ENCODE results near the gene CAPRIN2. TPM values are rescaled to one million over a fixed set of nuclear protein-coding genes. Genes with fewer than 3 reads are reported as not detected.

CAPRIN2 gene
- total and polyA plus RNA-seq, 2 of the 8 experiments (the other 6 are each of a cell fraction or from before 2014, with no cell fraction given) = 24.8 to 52.0 TPM

- H4K91ac ChIP-seq (replicated peaks; ENCODE audit: insufficient read length, low read length) = no peak overlapping the region
- H3K56ac ChIP-seq (replicated peaks; ENCODE audit: insufficient read length, low read depth, low read length) = no peak overlapping the region
- no peak overlapping the region for H2BK20ac ChIP-seq (ENCODE audit: low read length)
- H2AFZ ChIP-seq (ENCODE audit: low read length) = no peak overlapping the region
- H3K18ac ChIP-seq (ENCODE audit: extremely low read depth, low read length) = no peak overlapping the region
- no peaks in the 10 kb centered on the region for H3K36me3 ChIP-seq (ENCODE audit: control insufficient read depth in 2 of 4, insufficient read depth in 4 of 4, low read length in 3 of 4)
- H3K4ac ChIP-seq (replicated peaks; ENCODE audit: insufficient read length, low read depth, low read length) = no peak overlapping the region
- no peak overlapping the region for H3K27ac ChIP-seq (ENCODE audit: low read depth, low read length)
- POLR2A ChIA-PET (ENCODE audit: partially characterized antibody) = no interaction called here
- CTCF ChIA-PET (ENCODE audit: partially characterized antibody) = no interaction called here
- no peak overlapping the region for H3K23ac ChIP-seq (ENCODE audit: insufficient read length)
- no peaks in the 10 kb centered on the region; a peak in 1 of 7 replicates for H3K4me1 ChIP-seq (replicated peaks in 1 of 4; ENCODE audit: control insufficient read depth in 3 of 4, insufficient read depth in 4 of 4, low read length in 3 of 4)
- no peak overlapping the region for H3K9ac ChIP-seq (replicated peaks in 1 of 4; ENCODE audit: extremely low read depth in 1 of 4, low read depth in 3 of 4, low read length in 3 of 4)
- no peak overlapping the region for H3K14ac ChIP-seq (ENCODE audit: insufficient read length)
- H3K79me2 ChIP-seq (ENCODE audit: control insufficient read depth in 1 of 2, insufficient read depth in 2 of 2, low read length in 2 of 2) = no peaks in the 10 kb centered on the region
- H4K5ac ChIP-seq (ENCODE audit: insufficient read length, low read depth, low read length) = no peak overlapping the region
- no peak for FAIRE-seq
- no peak overlapping the region for H2BK12ac ChIP-seq (ENCODE audit: low read depth, low read length)
- TF ChIP-seq TEAD4 (IDR thresholded peaks at IDR 0.05; ENCODE audit: low read depth, low read length) (no peak), EZH2 (IDR thresholded peaks at IDR 0.05; ENCODE audit: low read depth, low read length, severe bottlenecking) (no peak), FOSL1 (IDR thresholded peaks at IDR 0.05; ENCODE audit: insufficient read depth, low read depth, low read length) (no peak), KDM4A (IDR thresholded peaks at IDR 0.05; ENCODE audit: low read depth, low read length, severe bottlenecking) (no peak), CHD1 (IDR thresholded peaks at IDR 0.05; ENCODE audit: low read depth, low read length) (no peak)
- no peaks in the 10 kb centered on the region for H3K27me3 ChIP-seq (replicated peaks in 1 of 4; ENCODE audit: control insufficient read depth in 3 of 4, extremely low read depth in 1 of 4, insufficient read depth in 3 of 4, low read length in 3 of 4)
- DNase-seq (ENCODE audit: low read depth in 1 of 2, low spot score in 2 of 2) = no peak
- no peak overlapping the region for H3K4me2 ChIP-seq (ENCODE audit: insufficient read depth in 1 of 2, low read depth in 2 of 2, low read length in 2 of 2)
- no peak overlapping the region for H4K8ac ChIP-seq (ENCODE audit: extremely low read depth, insufficient read depth, low read length)
- H2BK5ac ChIP-seq (ENCODE audit: low read depth, low read length) = no peak overlapping the region
- no peaks in the 10 kb centered on the region for H3K9me3 ChIP-seq (ENCODE audit: insufficient read depth in 2 of 2, low read depth in 1 of 2, low read length in 1 of 2)
- H4K20me1 ChIP-seq (replicated peaks in 1 of 2; ENCODE audit: control insufficient read depth in 1 of 2, insufficient read depth in 2 of 2, low read length in 2 of 2) = no peaks in the 10 kb centered on the region
- H3K79me1 ChIP-seq (ENCODE audit: low read depth, low read length) = no peaks in the 10 kb centered on the region
- no peak overlapping the region for H2BK15ac ChIP-seq (ENCODE audit: low read length)
- H2AK5ac ChIP-seq (ENCODE audit: low read depth, low read length) = no peak overlapping the region
- WGBS, 2 experiments (ENCODE audit: extremely low coverage in 1 of 2, insufficient coverage in 1 of 2, insufficient read length in 1 of 2, insufficient replicate concordance in 2 of 2, low coverage in 1 of 2, low lambda C conversion rate in 2 of 2, missing lambda C conversion rate in 1 of 2) = 97% methylated on average over 3 of the region's 3 CpGs; no CpG with 5 or more reads in 1 of the 2 experiments
- H2BK120ac ChIP-seq (replicated peaks; ENCODE audit: low read depth, low read length) = no peak overlapping the region
- no peak overlapping the region for H3K4me3 ChIP-seq (ENCODE audit: extremely low read depth in 1 of 4, insufficient read depth in 2 of 4, low read depth in 3 of 4, low read length in 4 of 4)
- no peaks in the 10 kb centered on the region for H3K23me2 ChIP-seq (ENCODE audit: low read depth, low read length)
Measured at GRCh38 chr12:30763053-30763452, 8.3 kb upstream of the CAPRIN2 start.

Data from H1 (cell line).